Stomach (tissue), 9 donors: ENCODE results near the gene GRB10. TPM values are rescaled to one million over a fixed set of nuclear protein-coding genes. Genes with fewer than 3 reads are reported as not detected.

ENCODE experiments used
- DNase-seq, 2 donors: peaks; one replicate each; pipeline versions ENCODE4 v3.0.0 to v3.0.0-alpha.2; 2013 to 2019
- H3K27ac ChIP-seq, 5 donors: fragments of 200-600 bp in 4 of 5; sonication (generic) in 4 of 5; one replicate each; pipeline ENCODE4 v1.5.1; 2013 to 2019; ENCODE audit warnings: mild to moderate bottlenecking in 1 of 5, moderate library complexity in 1 of 5
- H3K27me3 ChIP-seq, 3 donors: fragments of 200-600 bp; sonication (generic); one replicate each; pipeline ENCODE4 v1.5.1; 2017 to 2019; ENCODE audit warnings: mixed run types in 1 of 3
- H3K36me3 ChIP-seq, 4 donors: fragments of 200-600 bp; sonication (generic); 1 replicate in 3 of 4; 2 replicates in 1 of 4; pipeline ENCODE4 v1.5.1; 2016 to 2019
- H3K4me1 ChIP-seq, 4 donors: fragments of 200-600 bp; sonication (generic); one replicate each; pipeline ENCODE4 v1.5.1; 2016 to 2019
- H3K4me3 ChIP-seq, 4 donors: fragments of 200-600 bp; sonication (generic) in 3 of 4; one replicate each; pipeline ENCODE4 v1.5.1; 2016 to 2019; ENCODE audit warnings: mild to moderate bottlenecking in 1 of 4
- H3K9me3 ChIP-seq, 4 donors: fragments of 200-600 bp; sonication (generic); one replicate each; pipeline ENCODE4 v1.5.1; 2016 to 2019
- EP300 ChIP-seq: sonication (generic); formaldehyde crosslinking; IDR thresholded peaks from one replicate; pipeline ENCODE4 v1.6.1; 2017; ENCODE audit warnings: antibody characterized with exemption
- POLR2A ChIP-seq, 4 donors: fragments of 450-650 bp; IDR thresholded peaks; one replicate each; pipeline ENCODE4 v1.6.1; 2016; ENCODE audit warnings: antibody characterized with exemption in 4 of 4, control low read depth in 2 of 4, mild to moderate bottlenecking in 1 of 4, moderate library complexity in 1 of 4
- POLR2AphosphoS5 ChIP-seq, 3 donors: sonication (generic); formaldehyde crosslinking; IDR thresholded peaks; one replicate each; pipeline ENCODE4 v1.6.1; 2016; ENCODE audit warnings: antibody characterized with exemption in 3 of 3
- WGBS, 5 donors: extraction: QIAGEN DNeasy Blood & Tissue Kit in 3 of 5; methylation state at CpG; one replicate each; pipeline versions ENCODE4 v1.1.5 to v1.1.7; 2013 to 2018; 5-methylcytosine and 5-hydroxymethylcytosine counted together
- intact Hi-C: fragments of 100-400 bp; cut with DNase I; formaldehyde crosslinking; loops from one replicate; pipeline ENCODE4 v1.15.1; 2023; ENCODE audit warnings: low total_unique reads
- polyA plus RNA-seq, 3 donors: library from polyadenylated mRNA; stranded (reverse); fragments of 200-250 nt; gene quantifications; one replicate each; pipeline ENCODE4 v1.2.3, GENCODE V29; 2013
- total RNA-seq, 5 donors: library from RNA; depleted of rRNA; stranded (reverse); fragments of >200 nt; gene quantifications; one replicate each; pipeline versions ENCODE4 v1.1.0 to v1.2.3, GENCODE V29; 2014 to 2016
- TF ChIP-seq, protein P1 (sequence below), 7 experiments: fragments of 450-650 bp in 4 of 7; fragments of 200-600 bp in 3 of 7; sonication (generic) in 3 of 7; IDR thresholded peaks; one replicate each; pipeline ENCODE4 v1.5.1; 2016 to 2019; ENCODE audit warnings: antibody characterized with exemption in 7 of 7, control low read depth in 2 of 7, mild to moderate bottlenecking in 1 of 7
- donor health status: healthy with polysubstance abuse.
- donor health status: Bipolar disorder and iron deficiency.
- donor health status: healthy.

GRB10 gene
- total and polyA plus RNA-seq, 8 donors: 10.2 to 84.9 (median 49.6) TPM

DNA sequence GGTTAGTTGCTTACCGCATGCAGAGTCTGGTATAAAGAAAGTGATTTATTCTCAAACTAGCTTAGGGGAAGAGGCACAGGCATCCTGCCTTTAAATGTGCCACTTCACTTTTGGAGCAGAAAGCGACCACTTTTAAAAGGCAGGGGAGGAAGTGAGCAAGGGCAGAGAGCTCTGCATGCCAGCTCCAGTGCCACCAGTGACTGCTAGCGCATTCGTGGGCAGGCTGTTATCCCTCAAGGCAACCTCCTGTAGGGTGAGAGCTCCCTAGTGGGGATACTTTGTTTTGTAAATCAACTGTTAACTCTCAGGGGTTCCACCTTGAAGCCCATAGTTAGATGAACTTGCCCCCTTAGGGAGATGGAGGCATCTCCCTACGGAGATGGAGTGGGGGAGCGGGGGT, 29.4 kb upstream of the GRB10 start:
- H3K4me1 ChIP-seq: no peaks in the 10 kb centered on the region
- TF ChIP-seq POLR2A (IDR thresholded peaks at IDR 0.05) (no peak), EP300 (no peak), POLR2AphosphoS5 (IDR thresholded peaks at IDR 0.05) (no peak)
- TF ChIP-seq, protein P1, sequence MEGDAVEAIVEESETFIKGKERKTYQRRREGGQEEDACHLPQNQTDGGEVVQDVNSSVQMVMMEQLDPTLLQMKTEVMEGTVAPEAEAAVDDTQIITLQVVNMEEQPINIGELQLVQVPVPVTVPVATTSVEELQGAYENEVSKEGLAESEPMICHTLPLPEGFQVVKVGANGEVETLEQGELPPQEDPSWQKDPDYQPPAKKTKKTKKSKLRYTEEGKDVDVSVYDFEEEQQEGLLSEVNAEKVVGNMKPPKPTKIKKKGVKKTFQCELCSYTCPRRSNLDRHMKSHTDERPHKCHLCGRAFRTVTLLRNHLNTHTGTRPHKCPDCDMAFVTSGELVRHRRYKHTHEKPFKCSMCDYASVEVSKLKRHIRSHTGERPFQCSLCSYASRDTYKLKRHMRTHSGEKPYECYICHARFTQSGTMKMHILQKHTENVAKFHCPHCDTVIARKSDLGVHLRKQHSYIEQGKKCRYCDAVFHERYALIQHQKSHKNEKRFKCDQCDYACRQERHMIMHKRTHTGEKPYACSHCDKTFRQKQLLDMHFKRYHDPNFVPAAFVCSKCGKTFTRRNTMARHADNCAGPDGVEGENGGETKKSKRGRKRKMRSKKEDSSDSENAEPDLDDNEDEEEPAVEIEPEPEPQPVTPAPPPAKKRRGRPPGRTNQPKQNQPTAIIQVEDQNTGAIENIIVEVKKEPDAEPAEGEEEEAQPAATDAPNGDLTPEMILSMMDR (IDR thresholded peaks at IDR 0.05): no peak
- H3K36me3 ChIP-seq: no peaks in the 10 kb centered on the region
- H3K27me3 ChIP-seq: no peaks in the 10 kb centered on the region
- intact Hi-C loops: no loop called here
- no peak overlapping the region for H3K4me3 ChIP-seq
- no peak for DNase-seq
- WGBS, 5 donors: 69 to 78% (median 71%) methylated on average over 6 of the region's 6 CpGs
- no peaks in the 10 kb centered on the region for H3K9me3 ChIP-seq
- no peak overlapping the region for H3K27ac ChIP-seq

DNA sequence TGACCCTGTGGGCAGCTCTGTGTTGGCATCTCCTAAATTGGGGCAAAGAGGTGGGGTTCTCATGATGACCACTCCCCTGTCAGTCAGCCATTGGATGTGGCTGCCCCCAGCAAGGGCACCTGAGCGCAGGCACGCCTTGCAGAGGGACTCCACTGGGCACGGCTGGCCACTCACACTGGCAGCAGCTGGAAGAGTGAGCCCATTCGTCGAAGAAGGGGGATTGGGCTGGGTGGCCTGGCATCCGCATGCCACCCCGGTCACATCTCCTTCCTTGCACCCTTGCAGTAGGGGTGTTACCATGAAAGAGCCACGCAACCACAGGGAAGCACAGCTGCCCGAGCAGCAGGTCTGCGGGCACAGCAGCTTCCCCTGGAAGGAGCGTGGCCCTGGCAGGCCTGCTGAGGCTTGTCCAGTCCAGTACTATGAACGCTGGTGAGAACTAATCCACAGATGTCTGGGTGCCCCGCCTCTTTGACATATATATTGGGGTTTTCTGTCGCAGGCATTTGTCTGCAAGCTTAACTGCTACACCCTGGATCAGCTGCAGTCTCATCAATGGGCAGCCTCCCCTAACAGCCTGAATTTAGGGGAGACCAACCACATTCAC, 25.7 kb upstream of the GRB10 start:
- no peak for DNase-seq
- Histone ChIP-seq H3K27me3 (no peaks in the 10 kb centered on the region), H3K27ac (no peak overlapping the region), H3K9me3 (no peaks in the 10 kb centered on the region), H3K36me3 (no peaks in the 10 kb centered on the region), H3K4me1 (no peaks in the 10 kb centered on the region), H3K4me3 (no peak overlapping the region)
- no peak for TF ChIP-seq EP300
- TF ChIP-seq POLR2AphosphoS5 (IDR thresholded peaks at IDR 0.05): no peak
- TF ChIP-seq POLR2A (IDR thresholded peaks at IDR 0.05): no peak
- TF ChIP-seq, protein P1 (IDR thresholded peaks at IDR 0.05): no peak
- intact Hi-C loops: no loop called here
- WGBS, 5 donors: 81 to 86% (median 85%) methylated on average over 8 to 14 of the region's 14 CpGs

DNA sequence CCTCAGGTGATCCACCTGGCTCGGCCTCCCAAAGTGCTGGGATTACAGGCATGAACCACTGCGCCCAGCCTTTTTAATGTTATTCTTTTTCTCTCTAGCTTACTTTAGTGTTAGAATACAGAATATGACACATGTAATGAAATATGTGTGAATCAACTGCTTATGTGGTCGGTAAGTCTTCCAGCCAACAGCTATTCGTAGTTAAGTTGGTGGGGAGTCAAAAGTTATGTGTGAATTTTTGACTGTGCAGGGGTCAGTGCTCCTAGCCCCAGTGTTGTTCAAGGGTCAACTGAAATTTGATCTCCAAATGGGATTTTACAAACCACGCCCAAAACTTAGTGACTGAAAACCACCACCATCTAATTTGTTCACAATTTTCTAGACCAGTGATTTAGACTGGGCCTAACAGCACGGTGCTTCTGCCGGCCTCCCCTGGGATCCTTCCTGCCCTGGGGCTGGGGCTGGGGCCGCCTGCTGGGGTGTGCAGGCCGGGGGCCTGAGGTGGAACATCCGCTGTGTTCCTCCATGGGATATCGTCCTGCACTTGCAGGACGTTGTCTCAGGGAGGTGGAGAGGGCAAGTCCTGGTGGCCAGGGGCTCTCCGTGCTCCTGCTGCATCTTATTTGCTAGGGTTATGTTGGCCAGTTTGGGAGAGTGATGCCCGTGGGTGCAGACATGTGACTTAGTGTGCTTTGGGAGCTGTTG, 24.5 kb upstream of the GRB10 start:
- no peaks in the 10 kb centered on the region for H3K27me3 ChIP-seq
- TF ChIP-seq EP300: no peak
- TF ChIP-seq POLR2AphosphoS5 (IDR thresholded peaks at IDR 0.05): no peak
- no peak for TF ChIP-seq POLR2A (IDR thresholded peaks at IDR 0.05)
- TF ChIP-seq, protein P1 (IDR thresholded peaks at IDR 0.05): no peak
- no peak overlapping the region for H3K4me3 ChIP-seq
- H3K27ac ChIP-seq: no peak overlapping the region
- no peaks in the 10 kb centered on the region for H3K9me3 ChIP-seq
- intact Hi-C loops: no loop called here
- DNase-seq: no peak
- H3K4me1 ChIP-seq: no peaks in the 10 kb centered on the region
- no peaks in the 10 kb centered on the region for H3K36me3 ChIP-seq
- WGBS, 5 donors: 82 to 90% (median 87%) methylated on average over 14 of the region's 14 CpGs

DNA sequence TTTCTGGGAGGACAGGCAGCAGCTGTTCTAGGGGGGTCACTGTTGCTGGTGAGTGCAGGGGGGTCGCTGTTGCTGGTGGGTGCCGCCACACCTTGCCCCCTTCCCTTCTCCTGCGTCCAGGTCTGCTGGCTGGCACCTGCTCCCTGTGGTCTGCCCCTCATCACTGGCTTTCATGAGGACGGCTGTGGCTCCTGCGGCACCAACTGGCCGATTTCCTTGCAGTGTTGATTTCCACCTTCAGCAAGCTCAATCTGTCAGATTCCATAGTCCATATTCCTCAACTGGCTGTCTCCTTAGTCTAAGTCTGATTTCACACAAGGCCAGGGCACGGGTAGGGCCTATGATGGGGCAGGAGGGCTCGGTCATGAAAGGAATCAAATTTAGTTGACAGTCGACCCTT, 23.4 kb upstream of the GRB10 start:
- 67 to 81% (median 70%) methylated on average over 9 of the region's 9 CpGs for WGBS, 5 donors
- H3K9me3 ChIP-seq: no peaks in the 10 kb centered on the region
- DNase-seq: no peak
- H3K4me3 ChIP-seq: no peak overlapping the region
- intact Hi-C loops: no loop called here
- TF ChIP-seq POLR2AphosphoS5 (IDR thresholded peaks at IDR 0.05) (no peak), EP300 (no peak), POLR2A (IDR thresholded peaks at IDR 0.05) (no peak)
- TF ChIP-seq, protein P1 (IDR thresholded peaks at IDR 0.05): no peak
- H3K27ac ChIP-seq: no peak overlapping the region
- no peaks in the 10 kb centered on the region for H3K27me3 ChIP-seq
- no peaks in the 10 kb centered on the region for H3K4me1 ChIP-seq
- H3K36me3 ChIP-seq: no peaks in the 10 kb centered on the region
